Measurements from ENCODE around the gene ADAMTS18. TPM values are rescaled to one million over a fixed set of nuclear protein-coding genes. Genes with fewer than 3 reads are reported as not detected.

ADAMTS18 gene
- total RNA-seq, 1 experiment from 2014 or later = not detected

DNA sequence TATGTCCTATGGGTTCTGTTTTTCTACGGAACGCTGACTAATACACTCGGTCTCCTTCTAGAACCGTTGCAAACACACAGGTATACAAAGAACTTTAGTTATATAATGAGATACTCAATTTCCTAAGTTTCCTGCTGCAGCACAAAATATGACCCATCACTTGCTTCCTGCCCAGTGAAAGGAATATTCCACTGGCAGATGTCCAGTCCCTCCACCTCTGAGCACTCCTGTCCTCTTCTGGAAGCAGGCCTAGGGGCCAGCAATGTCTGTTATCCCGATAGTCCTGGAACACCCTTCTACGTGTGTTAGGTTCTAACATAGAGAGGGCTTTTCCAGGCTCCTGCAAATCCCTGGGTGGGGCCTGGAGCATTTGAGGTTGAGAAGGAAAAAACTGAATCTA is 32.7 kb downstream of the ADAMTS18 start:
- in situ Hi-C loops (cut with HindIII; ENCODE audit: low pct_unique_long_range_greater_than_20kb, low sequenced_read_pairs) = no loop called here
- DNase-seq (ENCODE audit: low read depth) = no peak

- DNase-seq (ENCODE audit: low read depth) = no peak
- in situ Hi-C loops (cut with HindIII; ENCODE audit: low pct_unique_long_range_greater_than_20kb, low sequenced_read_pairs) = no loop called here
These were observed 35.3 kb downstream of the ADAMTS18 start for GRCh38 chr16:77399546-77399945.

- in situ Hi-C loops (cut with HindIII; ENCODE audit: low pct_unique_long_range_greater_than_20kb, low sequenced_read_pairs) = no loop called here
- DNase-seq (ENCODE audit: low read depth) = no peak
These were observed 35.8 kb downstream of the ADAMTS18 start for GRCh38 chr16:77399066-77399465.

GRCh38 chr16:77398495-77398894 is 36.3 kb downstream of the ADAMTS18 start:
- in situ Hi-C loops (cut with HindIII; ENCODE audit: low pct_unique_long_range_greater_than_20kb, low sequenced_read_pairs) = no loop called here
- DNase-seq (ENCODE audit: low read depth) = no peak

DNA sequence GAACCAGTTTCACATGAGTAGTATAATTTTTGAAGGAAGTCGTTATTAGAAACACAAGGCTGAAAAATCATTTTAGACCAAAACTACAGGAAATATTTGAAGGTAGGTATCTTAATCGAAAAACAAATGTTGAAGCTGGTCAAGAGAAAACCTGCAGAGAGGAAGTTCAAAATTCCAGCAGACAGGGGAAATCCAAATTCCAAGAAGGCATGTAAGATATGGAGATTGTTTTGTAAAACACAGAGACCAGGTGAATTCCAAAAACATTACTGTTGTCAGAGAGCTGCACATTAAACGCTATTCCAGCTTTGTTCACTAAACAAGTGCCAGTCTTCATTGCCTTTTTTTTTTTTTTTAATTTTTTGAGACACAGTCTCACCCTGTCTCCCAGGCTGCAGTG is 38.4 kb downstream of the ADAMTS18 start:
- in situ Hi-C loops (cut with HindIII; ENCODE audit: low pct_unique_long_range_greater_than_20kb, low sequenced_read_pairs) = no loop called here
- no peak for DNase-seq (ENCODE audit: low read depth)

- in situ Hi-C loops (cut with HindIII; ENCODE audit: low pct_unique_long_range_greater_than_20kb, low sequenced_read_pairs) = no loop called here
- DNase-seq (ENCODE audit: low read depth) = no peak
These were observed 40.1 kb downstream of the ADAMTS18 start for GRCh38 chr16:77394699-77395098.

- no peak for DNase-seq (ENCODE audit: low read depth)
- in situ Hi-C loops (cut with HindIII; ENCODE audit: low pct_unique_long_range_greater_than_20kb, low sequenced_read_pairs) = no loop called here
These were observed 40.9 kb downstream of the ADAMTS18 start for GRCh38 chr16:77393955-77394354.

DNA sequence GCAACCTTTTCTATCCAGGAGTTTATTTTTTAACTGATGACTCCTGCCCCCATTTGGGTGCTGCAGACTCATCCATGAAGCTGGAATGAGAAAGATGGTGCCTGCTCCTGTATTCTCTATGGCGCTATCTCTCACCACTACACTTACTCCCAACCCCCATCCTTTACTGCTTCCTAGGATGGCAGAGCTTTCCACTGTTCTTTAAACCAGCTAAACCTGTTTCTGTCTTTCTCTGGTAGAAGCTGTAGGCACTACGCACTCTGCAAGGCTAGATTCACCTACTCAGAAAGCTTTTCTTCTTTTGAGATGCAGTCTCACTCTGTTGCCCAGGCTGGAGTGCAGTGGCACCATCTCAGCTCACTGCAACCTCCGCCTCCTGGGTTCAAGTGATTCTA is 47.0 kb downstream of the ADAMTS18 start:
- DNase-seq (ENCODE audit: low read depth) = no peak
- in situ Hi-C loops (cut with HindIII; ENCODE audit: low pct_unique_long_range_greater_than_20kb, low sequenced_read_pairs) = no loop called here

- in situ Hi-C loops (cut with HindIII; ENCODE audit: low pct_unique_long_range_greater_than_20kb, low sequenced_read_pairs) = no loop called here
- no peak for DNase-seq (ENCODE audit: low read depth)
These were observed 47.7 kb downstream of the ADAMTS18 start for GRCh38 chr16:77386831-77387814.

GRCh38 chr16:77385481-77385880 is 49.4 kb downstream of the ADAMTS18 start:
- DNase-seq (ENCODE audit: low read depth) = no peak
- in situ Hi-C loops (cut with HindIII; ENCODE audit: low pct_unique_long_range_greater_than_20kb, low sequenced_read_pairs) = no loop called here

GRCh38 chr16:77383606-77384187 is 51.1 kb downstream of the ADAMTS18 start:
- in situ Hi-C loops (cut with HindIII; ENCODE audit: low pct_unique_long_range_greater_than_20kb, low sequenced_read_pairs) = no loop called here
- DNase-seq (ENCODE audit: low read depth) = no peak

GRCh38 chr16:77376358-77376757 is 58.5 kb downstream of the ADAMTS18 start:
- in situ Hi-C loops (cut with HindIII; ENCODE audit: low pct_unique_long_range_greater_than_20kb, low sequenced_read_pairs) = no loop called here
- DNase-seq (ENCODE audit: low read depth) = no peak

DNA sequence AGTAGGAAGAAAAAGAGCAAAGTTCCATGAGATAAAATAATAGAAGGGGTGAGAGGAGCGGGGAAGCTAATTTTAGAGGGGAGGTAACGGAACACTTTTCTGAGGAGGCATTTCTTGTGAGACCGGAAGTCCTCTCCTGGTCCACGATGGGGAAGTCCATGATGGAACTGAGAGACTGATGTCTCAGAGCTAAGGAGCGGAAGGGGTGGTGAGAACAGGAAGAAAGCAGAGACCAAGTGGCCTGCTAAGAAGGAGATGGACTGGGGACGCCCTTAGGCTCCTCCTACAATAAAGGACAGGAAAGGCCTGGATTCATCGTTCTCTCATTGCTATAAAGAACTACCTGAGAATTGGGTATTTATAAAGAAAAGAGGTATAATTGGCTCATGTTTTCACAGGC is 59.4 kb downstream of the ADAMTS18 start:
- DNase-seq (ENCODE audit: low read depth) = no peak
- in situ Hi-C loops (cut with HindIII; ENCODE audit: low pct_unique_long_range_greater_than_20kb, low sequenced_read_pairs) = no loop called here

GRCh38 chr16:77374384-77374783 is 60.5 kb downstream of the ADAMTS18 start:
- in situ Hi-C loops (cut with HindIII; ENCODE audit: low pct_unique_long_range_greater_than_20kb, low sequenced_read_pairs) = no loop called here
- DNase-seq (ENCODE audit: low read depth) = no peak

DNA sequence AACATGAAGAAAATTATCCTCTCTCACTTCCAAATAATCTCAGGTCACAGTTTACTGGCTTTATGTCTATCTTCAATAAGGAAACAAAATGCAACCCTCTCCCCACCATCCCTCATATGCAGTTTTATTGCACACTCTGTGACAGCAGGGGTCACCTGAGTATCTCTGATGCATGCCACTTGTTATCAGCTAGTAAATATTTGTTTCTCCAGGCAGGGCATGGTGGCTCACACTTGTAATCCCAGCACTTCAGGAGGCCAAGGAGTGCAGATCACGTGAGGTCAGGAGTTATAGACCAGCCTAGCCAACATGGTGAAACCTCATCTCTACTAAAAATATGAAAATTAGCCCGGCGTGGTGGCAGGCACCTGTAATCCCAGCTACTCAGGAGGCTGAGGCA is 61.1 kb downstream of the ADAMTS18 start:
- DNase-seq (ENCODE audit: low read depth) = no peak
- in situ Hi-C loops (cut with HindIII; ENCODE audit: low pct_unique_long_range_greater_than_20kb, low sequenced_read_pairs) = no loop called here

DNA sequence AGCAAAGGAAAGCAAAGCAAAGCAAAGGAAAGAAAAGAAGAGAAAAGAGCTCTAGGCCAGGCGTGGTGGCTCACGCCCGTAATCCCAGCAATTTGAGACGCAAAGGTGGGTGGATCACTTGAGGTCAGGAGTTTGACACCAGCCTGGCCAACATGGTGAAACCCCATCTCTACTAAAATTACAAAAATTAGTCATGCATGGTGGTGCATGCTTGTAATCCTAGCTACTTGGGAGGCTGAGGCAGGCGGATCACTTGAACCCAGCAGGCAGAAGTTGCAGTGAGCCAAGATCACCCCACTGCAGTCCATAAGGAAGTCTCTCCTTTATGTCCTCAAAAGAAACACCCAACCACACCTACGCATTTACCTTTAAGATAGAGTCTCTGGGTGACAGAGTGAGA is 70.1 kb downstream of the ADAMTS18 start:
- in situ Hi-C loops (cut with HindIII; ENCODE audit: low pct_unique_long_range_greater_than_20kb, low sequenced_read_pairs) = no loop called here
- DNase-seq (ENCODE audit: low read depth) = no peak

DNA sequence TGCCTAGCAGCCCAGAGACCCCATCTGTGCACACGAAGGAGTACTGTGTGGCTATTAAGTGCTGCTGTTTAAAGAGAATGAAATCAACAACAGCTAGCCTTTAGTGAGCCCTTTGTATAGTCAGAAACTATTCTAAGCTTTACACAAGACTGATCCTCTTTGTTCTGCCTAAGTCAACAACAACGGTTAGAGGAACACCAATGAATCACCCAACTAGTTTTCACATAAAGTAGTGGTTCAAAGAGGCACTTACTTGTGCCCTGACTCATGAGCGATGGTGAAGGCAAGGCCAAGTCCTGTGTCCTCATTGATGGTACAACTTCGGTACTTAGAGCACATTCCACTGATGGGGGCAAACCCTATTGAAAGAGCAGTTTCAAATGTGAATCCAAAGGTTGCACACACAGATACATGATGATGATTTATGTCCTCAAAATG is 75.8 kb downstream of the ADAMTS18 start:
- in situ Hi-C loops (cut with HindIII; ENCODE audit: low pct_unique_long_range_greater_than_20kb, low sequenced_read_pairs) = no loop called here
- peak; percentile 78 for DNase-seq (ENCODE audit: low read depth)

- in situ Hi-C loops (cut with HindIII; ENCODE audit: low pct_unique_long_range_greater_than_20kb, low sequenced_read_pairs) = no loop called here
- DNase-seq (ENCODE audit: low read depth) = peak; percentile 93
These were observed 81.1 kb downstream of the ADAMTS18 start for GRCh38 chr16:77353587-77354263.

- in situ Hi-C loops (cut with HindIII; ENCODE audit: low pct_unique_long_range_greater_than_20kb, low sequenced_read_pairs) = loop anchor here (5.0 kb wide), 1 partner anchor 42 kb away; no protein-coding TSS in a partner anchor
- peak; percentile 48 for DNase-seq (ENCODE audit: low read depth)
These were observed 90.5 kb downstream of the ADAMTS18 start for GRCh38 chr16:77344341-77344740.
